Lung (tissue), 16 donors: ENCODE measurements around the gene OR7G2. TPM values are rescaled to one million over a fixed set of nuclear protein-coding genes. Genes with fewer than 3 reads are reported as not detected.

Experiments
- ATAC-seq: fragments of 200-7000 bp; cut with Tn5 transposase; one replicate; pipeline ENCODE4 v1.9.1; 2020; ENCODE audit warnings: moderate number of reproducible peaks; ENCODE audit not compliant: insufficient read depth, low FRiP score
- DNase-seq, 3 donors: peaks; one replicate each; pipeline ENCODE4 v3.0.0-alpha.2; 2013 to 2017
- H3K27ac ChIP-seq, 2 donors: one replicate each; pipeline ENCODE4 v1.5.1; 2013; ENCODE audit warnings: mild to moderate bottlenecking in 2 of 2, moderate library complexity in 2 of 2, control low read depth in 1 of 2, inconsistent platforms in 1 of 2, low read depth in 1 of 2, low read length in 1 of 2
- H3K27me3 ChIP-seq, 3 donors: one replicate each; pipeline ENCODE4 v1.5.1; 2013; ENCODE audit warnings: low read length in 2 of 3; ENCODE audit not compliant: control insufficient read depth in 3 of 3, insufficient read depth in 3 of 3
- H3K36me3 ChIP-seq, 4 donors: one replicate each; pipeline ENCODE4 v1.5.1; 2013; ENCODE audit warnings: low read length in 4 of 4, mild to moderate bottlenecking in 1 of 4, moderate library complexity in 1 of 4; ENCODE audit not compliant: control insufficient read depth in 4 of 4, insufficient read depth in 4 of 4
- H3K4me1 ChIP-seq, 5 donors: one replicate each; pipeline ENCODE4 v1.5.1; 2013; ENCODE audit warnings: low read length in 5 of 5, mild to moderate bottlenecking in 2 of 5, moderate library complexity in 1 of 5; ENCODE audit not compliant: control insufficient read depth in 5 of 5, insufficient read depth in 5 of 5
- H3K4me3 ChIP-seq: one replicate; pipeline ENCODE4 v1.5.1; 2013; ENCODE audit warnings: mild to moderate bottlenecking, control low read depth, moderate library complexity
- H3K9ac ChIP-seq, 2 donors: one replicate each; pipeline ENCODE4 v1.5.1; 2013; ENCODE audit warnings: low read length in 2 of 2, control low read depth in 1 of 2; ENCODE audit not compliant: insufficient read depth in 1 of 2
- H3K9me3 ChIP-seq, 4 donors: one replicate each; pipeline ENCODE4 v1.5.1; 2013; ENCODE audit warnings: low read length in 3 of 4, mild to moderate bottlenecking in 1 of 4, moderate library complexity in 1 of 4; ENCODE audit not compliant: control insufficient read depth in 4 of 4, insufficient read depth in 3 of 4
- CTCF ChIP-seq: IDR thresholded peaks from 2 replicates; pipeline ENCODE4 v1.5.1; 2012; ENCODE audit warnings: mild to moderate bottlenecking; ENCODE audit errors: control extremely low read depth, extremely low read depth
- WGBS, 2 donors: extraction: QIAGEN DNeasy Blood & Tissue Kit; methylation state at CpG; one replicate each; pipeline ENCODE4 v1.1.7; 2013; 5-methylcytosine and 5-hydroxymethylcytosine counted together
- long read RNA-seq, 5 donors: transcript quantifications; one replicate each; lab custom pipeline, GENCODE V29; 2026
- polyA plus RNA-seq, 2 donors: library from polyadenylated mRNA; stranded (reverse); fragments of 200-250 nt; gene quantifications; one replicate each; pipeline ENCODE4 v1.2.1, GENCODE V29; 2013
- total RNA-seq, 2 donors: library from RNA; depleted of rRNA in 1 of 2; stranded (reverse); fragments of >200 nt in 1 of 2; gene quantifications; one replicate each; pipeline ENCODE4 v1.2.1, GENCODE V29; 2014 to 2021
- donor health status: control.
- donor health status: control.
- donor health status: Bipolar disorder and iron deficiency.
- donor health status: healthy.
- donor health status: DM: yes; HTN: yes; CAD: no.

The OR7G2 gene
- total RNA-seq (not detected), polyA plus RNA-seq (not detected)
- long read RNA-seq, donor 1, result 0 reads
- long read RNA-seq, donor 2, result 0 reads
- long read RNA-seq, donor 3, result 0 reads
- long read RNA-seq, donor 4, result 0 reads
- long read RNA-seq, donor 5, result 0 reads

DNA sequence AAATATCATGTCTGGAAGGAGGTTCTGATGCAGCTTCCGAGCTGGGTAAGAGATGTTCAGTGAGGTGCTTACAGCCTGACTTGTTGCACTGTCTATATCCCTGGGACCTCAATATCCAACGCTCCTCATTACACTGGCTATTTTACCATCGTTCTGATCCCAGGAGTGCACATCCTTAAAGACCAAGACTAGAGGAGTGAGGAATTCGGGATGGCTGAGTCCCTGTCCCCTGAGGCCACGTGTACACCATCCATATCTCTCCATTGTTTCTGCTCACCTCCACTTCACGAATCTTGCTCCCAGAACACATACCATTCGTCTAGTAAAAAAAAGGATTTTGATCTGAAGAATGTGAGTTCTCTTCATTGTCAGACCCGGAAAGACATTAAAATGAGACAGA is at the start of gene OR7G2:
Gene OR7G2, minus strand, starts transcription at position 101 of the 400 bp plus-strand sequence. CDS start 4,232 bp downstream, outside the sequence.
- no peak for TF ChIP-seq CTCF
- Histone ChIP-seq H3K36me3 (no peaks in the 10 kb centered on the region), H3K27me3 (no peaks in the 10 kb centered on the region), H3K4me1 (no peaks in the 10 kb centered on the region), H3K9me3 (peaks cover 0 to 4% (median 0%) of the 10 kb centered on the region in 4 donors), H3K4me3 (no peak within 1 kb of the TSS), H3K9ac (no peak within 1 kb of the TSS), H3K27ac (no peak within 1 kb of the TSS)
- no peak for ATAC-seq
- DNase-seq, result no peak
- WGBS, 2 donors, result 66 to 77% methylated on average over 8 of the region's 8 CpGs

DNA sequence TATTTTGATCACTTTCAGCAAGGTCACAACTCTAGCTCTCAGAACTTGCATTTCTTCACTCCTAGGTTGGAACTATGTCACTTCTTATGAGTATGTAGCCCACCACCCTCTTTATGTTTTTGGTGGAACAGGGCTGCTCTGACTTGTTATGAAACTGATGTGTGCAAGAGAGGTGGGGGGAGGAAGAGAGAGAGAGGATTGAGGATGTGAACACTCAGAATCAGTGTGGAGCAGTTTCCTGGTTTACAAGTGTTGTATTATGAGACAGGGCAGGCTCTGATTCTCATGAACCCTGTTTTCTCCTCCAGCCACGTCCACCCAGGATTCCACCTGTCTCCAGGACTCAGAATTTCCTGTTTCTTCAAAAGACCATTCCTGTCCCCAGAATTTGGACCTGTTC is 49.0 kb upstream of the OR7G2 start:
- Histone ChIP-seq H3K4me3 (no peak overlapping the region), H3K36me3 (peaks cover 50 to 80% (median 57%) of the 10 kb centered on the region in 4 donors), H3K9me3 (peaks cover 0 to 58% (median 21%) of the 10 kb centered on the region in 4 donors), H3K27me3 (no peaks in the 10 kb centered on the region), H3K9ac (no peak overlapping the region), H3K4me1 (no peaks in the 10 kb centered on the region), H3K27ac (no peak overlapping the region)
- ATAC-seq, result no peak
- WGBS, 2 donors, result 85 to 94% methylated on average over 1 of the region's 1 CpG
- TF ChIP-seq CTCF, result no peak
- DNase-seq, result no peak

DNA sequence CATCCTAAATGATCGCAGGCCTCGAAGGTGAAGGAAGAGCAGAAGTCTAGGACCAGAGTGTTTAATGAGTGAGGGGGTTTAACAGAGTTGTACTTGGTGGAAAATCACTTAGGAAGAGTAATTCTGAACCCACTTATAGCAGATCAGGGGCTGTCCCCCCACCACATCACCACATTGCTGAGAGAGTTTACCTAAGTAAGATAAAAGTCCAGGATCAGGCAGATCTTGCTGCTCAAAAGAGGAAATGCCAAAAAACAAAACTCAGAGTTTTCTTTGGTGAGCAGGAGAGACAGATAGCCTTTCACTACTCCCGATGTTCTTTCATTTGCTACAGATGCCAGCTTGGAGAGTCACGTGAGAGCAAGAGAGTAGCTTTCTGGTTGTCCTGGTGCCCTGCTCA is 48.3 kb upstream of the OR7G2 start:
- Histone ChIP-seq H3K27me3 (no peaks in the 10 kb centered on the region), H3K27ac (no peak overlapping the region), H3K9ac (no peak overlapping the region), H3K4me3 (no peak overlapping the region), H3K36me3 (peaks cover 43 to 73% (median 50%) of the 10 kb centered on the region in 4 donors), H3K9me3 (peaks cover 0 to 53% (median 15%) of the 10 kb centered on the region in 4 donors), H3K4me1 (peaks cover 0 to 1% (median 0%) of the 10 kb centered on the region in 5 donors)
- 95 to 96% methylated on average over 4 of the region's 4 CpGs for WGBS, 2 donors
- TF ChIP-seq CTCF, result no peak
- ATAC-seq (no peak), DNase-seq (no peak)

DNA sequence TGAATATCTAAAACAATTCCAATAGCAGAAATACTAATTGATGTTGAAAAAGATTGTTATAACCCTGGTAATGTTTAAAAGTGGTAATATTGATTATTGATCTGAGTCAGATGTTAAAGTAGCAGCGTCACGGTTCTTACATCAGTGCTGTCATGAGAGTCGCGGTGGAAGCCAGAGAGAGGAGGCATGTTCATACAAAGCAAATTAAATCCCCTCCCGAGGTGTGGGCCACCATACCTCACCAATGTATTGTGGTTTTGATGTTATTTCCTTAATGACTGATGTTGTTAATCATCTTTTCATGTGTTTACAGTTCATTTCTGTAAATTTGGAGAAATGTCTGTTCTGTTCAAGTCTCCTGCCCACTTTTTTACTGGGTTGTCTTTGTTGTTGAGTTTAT is 44.1 kb upstream of the OR7G2 start:
- no peak for ATAC-seq
- Histone ChIP-seq H3K4me1 (peaks cover 0 to 11% (median 0%) of the 10 kb centered on the region in 5 donors), H3K9ac (no peak overlapping the region), H3K9me3 (peaks cover 0 to 39% (median 10%) of the 10 kb centered on the region in 4 donors), H3K27ac (no peak overlapping the region), H3K27me3 (no peaks in the 10 kb centered on the region), H3K4me3 (no peak overlapping the region), H3K36me3 (peaks cover 8 to 48% (median 27%) of the 10 kb centered on the region in 4 donors)
- no peak for TF ChIP-seq CTCF
- DNase-seq, result no peak
- 91 to 96% methylated on average over 5 of the region's 5 CpGs for WGBS, 2 donors
